Neural cell (in vitro differentiated cells): ENCODE data around the gene SPC24.

Experiments used
- POLR2AphosphoS5 ChIP-seq: IDR thresholded peaks from 2 replicates; pipeline ENCODE4 v1.6.1; 2012
- TF ChIP-seq, protein P1 (sequence below): fragments of 450-650 bp; IDR thresholded peaks from 2 replicates; pipeline ENCODE4 v1.5.1; 2014; ENCODE audit warnings: antibody characterized with exemption, mild to moderate bottlenecking, moderate library complexity; ENCODE audit not compliant: poor library complexity, severe bottlenecking

GRCh38 chr19:11136400-11137101, 19.0 kb downstream of the SPC24 start:
- TF ChIP-seq, protein P1, sequence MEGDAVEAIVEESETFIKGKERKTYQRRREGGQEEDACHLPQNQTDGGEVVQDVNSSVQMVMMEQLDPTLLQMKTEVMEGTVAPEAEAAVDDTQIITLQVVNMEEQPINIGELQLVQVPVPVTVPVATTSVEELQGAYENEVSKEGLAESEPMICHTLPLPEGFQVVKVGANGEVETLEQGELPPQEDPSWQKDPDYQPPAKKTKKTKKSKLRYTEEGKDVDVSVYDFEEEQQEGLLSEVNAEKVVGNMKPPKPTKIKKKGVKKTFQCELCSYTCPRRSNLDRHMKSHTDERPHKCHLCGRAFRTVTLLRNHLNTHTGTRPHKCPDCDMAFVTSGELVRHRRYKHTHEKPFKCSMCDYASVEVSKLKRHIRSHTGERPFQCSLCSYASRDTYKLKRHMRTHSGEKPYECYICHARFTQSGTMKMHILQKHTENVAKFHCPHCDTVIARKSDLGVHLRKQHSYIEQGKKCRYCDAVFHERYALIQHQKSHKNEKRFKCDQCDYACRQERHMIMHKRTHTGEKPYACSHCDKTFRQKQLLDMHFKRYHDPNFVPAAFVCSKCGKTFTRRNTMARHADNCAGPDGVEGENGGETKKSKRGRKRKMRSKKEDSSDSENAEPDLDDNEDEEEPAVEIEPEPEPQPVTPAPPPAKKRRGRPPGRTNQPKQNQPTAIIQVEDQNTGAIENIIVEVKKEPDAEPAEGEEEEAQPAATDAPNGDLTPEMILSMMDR, result no peak
- no peak for TF ChIP-seq POLR2AphosphoS5
